Measurements from ENCODE around the gene MTFMT.

MTFMT gene

DNA sequence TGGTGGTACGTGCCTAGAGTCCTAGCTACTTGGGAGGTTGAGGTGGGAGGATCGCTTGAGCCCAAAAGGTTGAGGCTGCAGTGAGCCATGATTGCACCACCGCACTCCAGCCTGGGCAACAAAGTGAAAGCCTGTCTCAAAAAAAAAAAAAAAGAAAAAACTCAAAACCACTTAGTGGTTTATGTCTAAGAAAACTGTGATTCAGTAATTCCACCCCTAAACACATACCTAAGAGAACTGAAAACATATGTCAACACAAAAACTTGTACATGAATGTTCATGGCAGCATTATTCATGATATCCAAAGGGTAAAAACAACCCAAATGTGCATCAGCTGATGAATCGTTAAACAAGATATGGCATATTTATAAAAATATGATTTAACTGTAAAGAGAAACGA, 54.0 kb downstream of the MTFMT start:
- Histone ChIP-seq H3K36me3 (ENCODE audit: control insufficient read depth in 5 of 5, insufficient read depth in 5 of 5, low read length in 5 of 5) (peaks cover 31 to 79% (median 58%) of the 10 kb centered on the region in 5 donors), H3K4me1 (ENCODE audit: control insufficient read depth in 5 of 5, insufficient read depth in 5 of 5, low read length in 5 of 5) (no peaks in the 10 kb centered on the region), H3K27ac (ENCODE audit: low read depth, low read length) (no peak overlapping the region), H3K27me3 (ENCODE audit: control insufficient read depth in 5 of 5, insufficient read depth in 4 of 5, low read length in 5 of 5) (no peaks in the 10 kb centered on the region), H3K9ac (ENCODE audit: low read length in 5 of 5) (no peak overlapping the region), H3K9me3 (ENCODE audit: control insufficient read depth in 5 of 5, low read length in 5 of 5) (no peaks in the 10 kb centered on the region), H3K4me3 (ENCODE audit: low read depth in 1 of 5, low read length in 5 of 5) (no peak overlapping the region)

DNA sequence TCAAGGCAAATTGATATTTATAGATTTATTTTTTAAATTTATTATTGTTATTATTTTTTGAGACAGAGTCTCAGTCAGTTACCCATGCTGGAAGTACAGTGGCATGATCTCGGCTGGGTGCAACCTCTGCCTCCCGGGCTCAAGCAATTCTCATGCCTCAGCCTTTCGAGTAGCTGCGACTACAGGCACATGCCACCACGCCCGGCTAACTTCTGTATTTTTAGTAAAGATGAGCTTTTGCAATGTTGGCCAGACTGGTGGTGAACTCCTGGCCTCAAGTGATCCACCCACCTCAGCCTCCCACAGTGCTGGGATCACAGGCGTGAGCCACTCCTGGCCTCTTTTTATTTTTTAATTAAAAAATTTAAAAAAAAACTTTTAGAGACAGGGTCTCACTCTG, 58.7 kb downstream of the MTFMT start:
- H3K27ac ChIP-seq (ENCODE audit: low read depth, low read length): no peak overlapping the region
- H3K36me3 ChIP-seq (ENCODE audit: control insufficient read depth in 5 of 5, insufficient read depth in 5 of 5, low read length in 5 of 5): peaks cover 31 to 71% (median 49%) of the 10 kb centered on the region in 5 donors
- no peaks in the 10 kb centered on the region for H3K27me3 ChIP-seq (ENCODE audit: control insufficient read depth in 5 of 5, insufficient read depth in 4 of 5, low read length in 5 of 5)
- H3K4me3 ChIP-seq (ENCODE audit: low read depth in 1 of 5, low read length in 5 of 5): no peak overlapping the region
- no peak overlapping the region for H3K9ac ChIP-seq (ENCODE audit: low read length in 5 of 5)
- H3K9me3 ChIP-seq (ENCODE audit: control insufficient read depth in 5 of 5, low read length in 5 of 5): no peaks in the 10 kb centered on the region
- no peaks in the 10 kb centered on the region for H3K4me1 ChIP-seq (ENCODE audit: control insufficient read depth in 5 of 5, insufficient read depth in 5 of 5, low read length in 5 of 5)

DNA sequence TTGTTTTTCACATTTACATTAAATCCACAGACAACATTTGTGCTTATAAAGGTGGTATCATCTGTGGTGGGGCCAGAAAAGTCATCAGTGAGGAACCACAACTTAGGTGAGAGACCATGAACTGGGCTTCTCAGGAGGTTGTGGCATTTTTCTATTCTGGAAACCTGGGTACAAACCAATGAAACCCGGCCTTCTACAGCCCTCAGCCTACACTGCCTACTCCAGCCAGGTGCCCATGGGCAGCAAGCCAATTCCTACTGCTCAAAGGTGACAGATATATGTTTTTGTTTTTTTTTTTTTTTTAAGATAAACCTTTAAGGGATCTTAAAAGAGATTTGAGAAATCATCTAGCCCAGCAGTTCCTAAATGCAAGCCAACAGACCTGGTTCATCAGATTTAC, 60.0 kb downstream of the MTFMT start:
- Histone ChIP-seq H3K9ac (ENCODE audit: low read length in 5 of 5) (no peak overlapping the region), H3K36me3 (ENCODE audit: control insufficient read depth in 5 of 5, insufficient read depth in 5 of 5, low read length in 5 of 5) (peaks cover 30 to 77% (median 54%) of the 10 kb centered on the region in 5 donors), H3K4me1 (ENCODE audit: control insufficient read depth in 5 of 5, insufficient read depth in 5 of 5, low read length in 5 of 5) (no peaks in the 10 kb centered on the region), H3K27me3 (ENCODE audit: control insufficient read depth in 5 of 5, insufficient read depth in 4 of 5, low read length in 5 of 5) (no peaks in the 10 kb centered on the region), H3K4me3 (ENCODE audit: low read depth in 1 of 5, low read length in 5 of 5) (no peak overlapping the region), H3K9me3 (ENCODE audit: control insufficient read depth in 5 of 5, low read length in 5 of 5) (no peaks in the 10 kb centered on the region), H3K27ac (ENCODE audit: low read depth, low read length) (no peak overlapping the region)

- Histone ChIP-seq H3K27ac (ENCODE audit: low read depth, low read length) (no peak overlapping the region), H3K4me1 (ENCODE audit: control insufficient read depth in 5 of 5, insufficient read depth in 5 of 5, low read length in 5 of 5) (no peaks in the 10 kb centered on the region), H3K9me3 (ENCODE audit: control insufficient read depth in 5 of 5, low read length in 5 of 5) (no peaks in the 10 kb centered on the region), H3K36me3 (ENCODE audit: control insufficient read depth in 5 of 5, insufficient read depth in 5 of 5, low read length in 5 of 5) (peaks cover 22 to 91% (median 77%) of the 10 kb centered on the region in 5 donors), H3K9ac (ENCODE audit: low read length in 5 of 5) (no peak overlapping the region), H3K27me3 (ENCODE audit: control insufficient read depth in 5 of 5, insufficient read depth in 4 of 5, low read length in 5 of 5) (no peaks in the 10 kb centered on the region), H3K4me3 (ENCODE audit: low read depth in 1 of 5, low read length in 5 of 5) (no peak overlapping the region)
These were observed 68.4 kb downstream of the MTFMT start for GRCh38 chr15:64961013-64961412.

DNA sequence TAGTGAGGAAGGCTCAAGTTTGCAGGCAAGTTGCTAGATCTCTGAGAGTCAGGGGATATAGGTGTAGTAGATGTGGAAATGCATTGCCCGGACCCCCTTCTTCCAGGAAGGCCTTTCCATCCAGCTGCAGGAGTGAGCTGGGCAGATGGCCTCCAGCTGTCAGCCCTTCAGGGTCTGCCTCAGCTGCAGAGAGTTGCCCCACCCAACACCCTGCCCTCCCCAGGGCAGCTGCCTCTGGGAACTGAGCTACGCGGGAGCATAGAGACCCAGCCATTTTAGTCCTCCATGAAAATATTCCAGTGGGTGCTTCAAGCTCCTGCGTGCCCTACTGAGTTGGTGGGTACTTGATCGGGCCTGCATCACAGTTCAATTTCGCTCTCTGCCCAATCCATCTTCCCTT, 69.3 kb downstream of the MTFMT start:
- peaks cover 23 to 93% (median 81%) of the 10 kb centered on the region in 5 donors for H3K36me3 ChIP-seq (ENCODE audit: control insufficient read depth in 5 of 5, insufficient read depth in 5 of 5, low read length in 5 of 5)
- H3K27ac ChIP-seq (ENCODE audit: low read depth, low read length): no peak overlapping the region
- H3K9me3 ChIP-seq (ENCODE audit: control insufficient read depth in 5 of 5, low read length in 5 of 5): no peaks in the 10 kb centered on the region
- no peak overlapping the region for H3K9ac ChIP-seq (ENCODE audit: low read length in 5 of 5)
- no peaks in the 10 kb centered on the region for H3K4me1 ChIP-seq (ENCODE audit: control insufficient read depth in 5 of 5, insufficient read depth in 5 of 5, low read length in 5 of 5)
- no peak overlapping the region for H3K4me3 ChIP-seq (ENCODE audit: low read depth in 1 of 5, low read length in 5 of 5)
- no peaks in the 10 kb centered on the region for H3K27me3 ChIP-seq (ENCODE audit: control insufficient read depth in 5 of 5, insufficient read depth in 4 of 5, low read length in 5 of 5)

GRCh38 chr15:64959128-64959527, 70.3 kb downstream of the MTFMT start:
- H3K4me1 ChIP-seq (ENCODE audit: control insufficient read depth in 5 of 5, insufficient read depth in 5 of 5, low read length in 5 of 5): no peaks in the 10 kb centered on the region
- no peaks in the 10 kb centered on the region for H3K27me3 ChIP-seq (ENCODE audit: control insufficient read depth in 5 of 5, insufficient read depth in 4 of 5, low read length in 5 of 5)
- no peaks in the 10 kb centered on the region for H3K9me3 ChIP-seq (ENCODE audit: control insufficient read depth in 5 of 5, low read length in 5 of 5)
- no peak overlapping the region for H3K9ac ChIP-seq (ENCODE audit: low read length in 5 of 5)
- peaks cover 18 to 85% (median 73%) of the 10 kb centered on the region in 5 donors for H3K36me3 ChIP-seq (ENCODE audit: control insufficient read depth in 5 of 5, insufficient read depth in 5 of 5, low read length in 5 of 5)
- no peak overlapping the region for H3K4me3 ChIP-seq (ENCODE audit: low read depth in 1 of 5, low read length in 5 of 5)
- H3K27ac ChIP-seq (ENCODE audit: low read depth, low read length): no peak overlapping the region

DNA sequence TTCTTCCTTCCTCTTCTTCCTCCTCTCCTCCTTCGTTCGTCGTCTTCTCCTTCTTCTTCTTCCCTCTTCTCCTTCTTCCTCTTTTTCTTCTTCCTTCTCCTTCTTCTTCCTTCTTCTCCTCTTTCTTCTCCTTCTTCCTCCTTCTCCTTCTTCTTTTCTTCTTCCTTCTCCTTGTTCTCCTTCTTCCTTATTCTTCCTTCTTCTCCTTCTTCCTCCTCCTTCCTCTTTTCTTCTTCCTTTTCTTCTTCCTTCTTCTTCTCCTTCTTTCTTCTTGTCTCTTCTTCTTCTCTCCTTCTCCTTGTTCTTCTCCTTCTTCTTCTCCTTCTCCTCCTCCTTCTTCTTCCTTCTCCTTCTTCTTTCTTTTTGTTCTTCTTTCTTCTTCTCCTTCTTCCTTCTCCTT, 75.0 kb downstream of the MTFMT start:
- Histone ChIP-seq H3K4me1 (ENCODE audit: control insufficient read depth in 5 of 5, insufficient read depth in 5 of 5, low read length in 5 of 5) (peaks cover 0 to 5% (median 0%) of the 10 kb centered on the region in 5 donors), H3K9me3 (ENCODE audit: control insufficient read depth in 5 of 5, low read length in 5 of 5) (peaks cover 0 to 3% (median 0%) of the 10 kb centered on the region in 5 donors), H3K27me3 (ENCODE audit: control insufficient read depth in 5 of 5, insufficient read depth in 4 of 5, low read length in 5 of 5) (no peaks in the 10 kb centered on the region), H3K36me3 (ENCODE audit: control insufficient read depth in 5 of 5, insufficient read depth in 5 of 5, low read length in 5 of 5) (peaks cover 4 to 37% (median 30%) of the 10 kb centered on the region in 5 donors), H3K4me3 (ENCODE audit: low read depth in 1 of 5, low read length in 5 of 5) (no peak overlapping the region), H3K9ac (ENCODE audit: low read length in 5 of 5) (no peak overlapping the region), H3K27ac (ENCODE audit: low read depth, low read length) (no peak overlapping the region)

DNA sequence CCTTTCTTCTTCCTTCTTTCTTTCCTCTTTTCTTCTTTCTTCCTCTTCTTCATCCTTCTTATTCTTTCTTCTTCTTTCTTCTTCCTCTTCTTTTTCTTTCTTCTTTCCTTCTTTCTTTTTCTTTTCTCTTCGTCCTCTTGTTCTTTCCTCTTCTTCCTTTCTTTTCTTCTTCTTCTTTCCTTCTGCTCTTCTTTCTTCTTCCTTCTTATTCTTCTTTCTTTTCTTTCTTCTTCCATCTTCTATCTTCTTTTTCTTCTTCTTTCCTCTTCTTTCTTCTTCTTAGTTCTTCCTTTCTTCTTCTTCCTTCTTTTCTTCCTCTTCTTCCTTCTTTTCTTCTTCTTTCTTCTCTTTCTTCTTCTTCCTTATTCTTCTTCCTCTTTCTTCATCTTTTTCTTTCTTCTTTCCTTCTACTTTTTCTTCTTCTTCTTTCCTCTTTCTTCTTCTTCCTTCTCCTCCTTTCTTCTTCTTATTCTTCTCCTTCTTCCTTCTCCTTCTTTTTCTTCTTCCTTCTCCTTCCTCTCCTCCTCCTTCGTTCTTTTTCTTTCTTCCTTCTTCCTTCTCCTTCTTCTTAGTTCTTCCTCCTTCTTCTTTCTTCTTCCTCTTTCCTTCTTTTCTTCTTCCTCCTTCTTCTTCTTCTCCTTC, 77.5 kb downstream of the MTFMT start:
- Histone ChIP-seq H3K36me3 (ENCODE audit: control insufficient read depth in 5 of 5, insufficient read depth in 5 of 5, low read length in 5 of 5) (peaks cover 4 to 26% (median 18%) of the 10 kb centered on the region in 5 donors), H3K9ac (ENCODE audit: low read length in 5 of 5) (no peak overlapping the region), H3K4me1 (ENCODE audit: control insufficient read depth in 5 of 5, insufficient read depth in 5 of 5, low read length in 5 of 5) (peaks cover 0 to 6% (median 0%) of the 10 kb centered on the region in 5 donors), H3K27ac (ENCODE audit: low read depth, low read length) (no peak overlapping the region), H3K4me3 (ENCODE audit: low read depth in 1 of 5, low read length in 5 of 5) (no peak overlapping the region), H3K9me3 (ENCODE audit: control insufficient read depth in 5 of 5, low read length in 5 of 5) (peaks cover 0 to 3% (median 0%) of the 10 kb centered on the region in 5 donors), H3K27me3 (ENCODE audit: control insufficient read depth in 5 of 5, insufficient read depth in 4 of 5, low read length in 5 of 5) (no peaks in the 10 kb centered on the region)
